Skeletal muscle cell (primary cell): ENCODE results near the gene ZNF534.
"Not testable (repeated sequence)": the region's sequence is repeated elsewhere in the genome, so short reads cannot be mapped to it uniquely, and the experiment has no call there.

ENCODE experiments used
- DNase-seq: peaks from one replicate; pipeline ENCODE4 v3.0.0-alpha.2; 2010; ENCODE audit warnings: low read depth
- H3K4me3 ChIP-seq: 2 replicates; pipeline ENCODE4 v1.5.1; 2011; ENCODE audit warnings: low read depth, mild to moderate bottlenecking, control low read depth, low read length, moderate library complexity

The ZNF534 gene

DNA sequence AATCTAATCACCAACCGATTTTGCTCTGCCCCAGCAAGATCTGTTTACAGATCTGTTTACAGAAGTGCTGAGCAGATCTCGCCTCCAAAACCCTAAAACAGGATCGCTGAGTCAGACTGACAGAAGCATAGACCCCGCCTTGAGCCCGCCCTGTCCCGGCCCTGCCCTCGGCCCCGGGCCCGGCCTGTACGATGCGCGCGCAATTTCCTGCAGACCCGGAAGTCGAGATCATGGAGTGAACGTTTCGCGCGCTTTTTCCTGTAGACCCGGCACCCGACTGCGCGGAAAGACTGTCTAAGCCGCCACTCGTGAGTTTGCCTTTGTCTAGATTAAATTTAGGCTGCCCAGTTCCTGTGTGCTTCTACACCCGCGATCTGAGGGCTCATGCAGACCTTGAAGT lies at the start of gene ZNF534:
Gene ZNF534 (plus strand): TSS at position 212 of the 400 bp plus-strand sequence. CDS start 2,327 bp downstream, outside the sequence.
- no peak for DNase-seq
- H3K4me3 ChIP-seq: no peak within 1 kb of the TSS

DNA sequence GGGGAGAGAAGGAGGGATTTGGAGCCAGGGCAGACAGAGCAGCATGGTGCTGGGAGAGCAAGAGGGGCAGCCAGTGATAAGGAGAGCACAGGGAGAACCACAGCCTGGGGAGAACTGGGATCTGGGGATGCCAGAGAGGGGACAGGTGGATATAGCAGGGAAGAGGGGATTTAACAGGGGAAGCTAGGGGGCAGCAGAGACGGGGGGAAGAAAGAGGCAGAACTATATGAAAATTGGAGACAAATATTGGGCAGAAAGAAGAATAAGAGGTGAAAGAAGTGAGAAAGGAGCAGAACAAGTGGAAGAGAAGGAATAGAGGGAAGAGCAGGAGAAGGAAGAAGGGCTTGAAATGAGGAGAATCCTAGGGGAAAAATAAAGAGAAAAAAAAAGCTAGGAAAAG lies 37.8 kb upstream of the ZNF534 start:
- no peak for DNase-seq

DNA sequence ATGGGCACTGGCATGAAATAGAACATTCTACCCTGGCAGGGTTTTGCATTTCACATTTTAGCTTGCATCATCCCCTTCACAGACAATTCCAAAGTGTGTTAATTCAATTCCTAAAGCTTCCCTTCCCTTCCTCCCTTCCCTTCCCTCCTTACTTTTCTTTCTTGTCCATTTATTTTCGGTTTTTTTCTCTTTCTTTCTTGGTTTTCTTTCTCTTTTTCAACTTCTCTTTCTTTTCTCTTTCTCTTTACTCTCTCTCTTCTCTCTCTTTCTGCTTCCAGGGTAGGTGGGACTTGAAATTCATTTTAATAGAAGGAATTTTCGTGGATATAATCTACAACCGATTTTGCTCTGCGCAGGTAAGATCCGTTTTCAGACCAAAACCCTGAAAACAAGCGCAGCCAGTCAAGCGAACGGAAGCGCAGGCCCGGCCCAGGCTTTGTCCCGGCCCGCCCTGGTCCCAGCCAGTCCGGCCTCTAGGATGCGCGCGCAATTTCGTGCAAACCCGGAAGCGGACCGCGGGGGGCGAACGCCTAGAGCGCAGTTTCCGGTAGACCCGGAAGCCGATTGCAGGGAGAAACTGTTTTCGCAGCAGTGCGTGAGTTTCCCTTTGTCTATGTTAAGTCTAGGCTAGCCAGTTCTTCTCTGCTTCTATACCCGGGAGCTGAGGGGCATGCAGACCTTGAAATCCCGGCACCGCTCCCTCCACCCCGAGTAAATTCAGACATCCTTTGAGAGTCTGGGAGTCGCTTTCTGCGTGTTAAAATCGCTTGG lies 31.5 kb upstream of the ZNF534 start, which contains the start of gene ZNF528:
Gene ZNF528 (plus strand): TSS at position 540 of the 771 bp plus-strand sequence. CDS start 4,165 bp downstream, outside the sequence.
- H3K4me3 ChIP-seq: peak within 1 kb of the TSS; percentile 83
- peak; percentile 82 for DNase-seq

More for the DNA sequence above, 37.8 kb upstream of the ZNF534 start:
- no peak overlapping the region for H3K4me3 ChIP-seq

DNA sequence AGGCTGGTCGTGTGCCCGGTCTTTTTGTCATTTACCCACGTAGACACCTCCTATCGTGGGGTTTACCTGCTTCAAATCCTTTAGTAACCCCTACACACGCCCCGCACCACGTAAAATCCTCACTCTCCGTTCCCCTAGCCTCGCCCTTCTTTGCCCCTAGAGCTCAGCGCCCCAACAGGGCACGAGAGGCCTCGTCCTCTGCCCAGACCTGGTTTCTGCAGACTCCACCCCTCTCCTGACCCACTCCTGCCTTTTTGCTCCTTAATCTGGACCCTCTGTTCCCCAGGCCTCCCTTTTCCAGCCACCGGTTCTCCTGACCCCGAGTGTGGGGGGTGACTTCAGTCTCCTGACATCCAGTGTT lies 30.9 kb upstream of the ZNF534 start:
- DNase-seq: no peak
- peak overlapping the region; percentile 83 for H3K4me3 ChIP-seq

DNA sequence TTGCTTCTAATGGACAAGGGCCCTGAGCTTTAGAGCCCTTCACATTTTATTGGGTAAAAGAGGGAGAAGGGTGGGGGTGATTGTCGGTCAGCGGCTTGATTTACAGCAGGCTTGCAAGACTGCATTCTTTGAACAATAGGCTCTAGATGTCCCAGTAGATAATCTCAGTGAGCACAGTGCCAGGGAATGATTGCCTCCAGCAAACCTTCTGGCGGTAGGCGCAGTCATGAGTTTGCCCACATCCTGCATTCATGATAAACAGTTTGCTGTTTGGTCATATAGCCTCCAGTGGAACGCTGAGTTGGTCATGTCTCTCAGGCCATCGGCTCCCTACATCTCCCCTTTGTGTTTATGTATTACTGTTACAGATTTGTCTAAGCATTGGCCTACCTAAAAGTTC lies 18.7 kb upstream of the ZNF534 start:
- no peak for DNase-seq
- no peak overlapping the region for H3K4me3 ChIP-seq

DNA sequence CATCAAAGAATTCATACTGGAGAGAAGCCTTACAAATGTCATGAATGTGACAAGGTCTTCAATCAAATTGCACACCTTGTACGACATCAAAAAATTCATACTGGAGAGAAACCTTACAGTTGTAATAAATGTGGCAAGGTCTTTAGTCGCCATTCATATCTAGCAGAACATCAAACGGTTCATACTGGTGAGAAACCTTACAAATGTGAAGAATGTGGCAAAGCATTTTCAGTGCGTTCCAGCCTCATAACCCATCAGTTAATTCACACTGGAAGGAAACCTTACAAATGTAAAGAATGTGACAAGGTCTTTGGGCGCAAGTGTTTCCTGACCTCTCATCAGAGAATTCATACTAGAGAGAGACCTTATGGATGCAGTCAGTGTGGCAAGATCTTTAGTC lies 13.2 kb upstream of the ZNF534 start:
- no peak for DNase-seq
- no peak overlapping the region for H3K4me3 ChIP-seq

DNA sequence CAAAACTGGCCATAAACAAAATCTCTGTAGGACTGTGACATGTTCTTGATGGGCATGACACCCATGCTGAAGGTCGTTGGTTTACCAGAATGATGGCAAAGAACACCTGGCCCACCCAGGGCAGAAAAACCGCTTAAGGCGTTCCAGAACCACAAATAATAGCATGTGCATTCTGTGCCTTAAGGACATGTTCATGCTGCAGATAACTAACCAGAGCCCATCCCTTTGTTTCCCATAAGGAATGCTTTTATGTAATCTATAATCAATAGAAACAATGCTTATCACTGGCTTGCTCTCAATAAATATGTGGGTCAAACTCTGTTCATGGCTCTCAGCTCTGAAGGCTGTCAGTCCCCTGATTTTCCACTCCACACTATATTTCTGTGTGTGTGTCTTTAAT lies 13.2 kb downstream of the ZNF534 start:
- H3K4me3 ChIP-seq: no peak overlapping the region
- no peak for DNase-seq

DNA sequence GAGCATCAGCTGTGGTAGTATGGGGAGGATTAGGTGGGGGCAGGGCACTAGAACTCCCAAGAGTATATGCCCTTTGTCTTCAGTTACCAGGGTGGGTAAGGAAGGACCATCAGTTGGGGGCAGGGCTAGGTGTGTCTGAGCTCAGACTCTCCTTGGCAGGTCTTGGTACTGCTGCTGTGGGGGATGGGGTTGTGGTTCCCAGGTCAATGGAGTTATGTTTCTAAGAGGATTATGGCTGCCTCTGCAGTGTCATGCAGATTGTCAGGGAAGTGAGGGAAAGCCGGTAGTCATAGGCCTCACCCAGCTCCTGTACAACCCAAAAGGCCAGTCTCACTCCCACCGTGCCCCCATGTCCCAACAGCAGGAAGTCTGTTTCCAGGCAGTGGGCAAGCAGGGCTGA lies 15.6 kb downstream of the ZNF534 start:
- no peak overlapping the region for H3K4me3 ChIP-seq
- DNase-seq: no peak

DNA sequence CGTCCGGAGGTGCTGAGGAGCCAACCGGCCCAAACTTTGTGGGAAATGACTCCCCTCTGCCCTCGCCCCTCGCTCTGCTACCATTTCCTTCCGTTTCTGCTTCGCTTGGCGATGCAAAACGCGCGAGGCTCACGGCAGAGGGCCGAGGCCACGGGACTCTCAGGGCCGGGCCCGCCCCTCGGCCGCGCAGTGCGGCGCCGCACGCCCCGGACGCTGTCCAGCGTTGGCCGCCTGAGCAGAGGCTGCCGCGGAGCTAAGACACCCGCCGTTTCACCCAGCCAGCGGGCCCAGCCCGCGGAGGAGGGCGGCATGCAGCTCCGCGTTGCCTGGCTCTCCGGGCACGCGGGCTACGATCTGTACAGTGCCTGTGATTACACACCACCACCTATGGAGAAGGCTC lies 22.3 kb downstream of the ZNF534 start:
- DNase-seq: no peak
- no peak overlapping the region for H3K4me3 ChIP-seq

DNA sequence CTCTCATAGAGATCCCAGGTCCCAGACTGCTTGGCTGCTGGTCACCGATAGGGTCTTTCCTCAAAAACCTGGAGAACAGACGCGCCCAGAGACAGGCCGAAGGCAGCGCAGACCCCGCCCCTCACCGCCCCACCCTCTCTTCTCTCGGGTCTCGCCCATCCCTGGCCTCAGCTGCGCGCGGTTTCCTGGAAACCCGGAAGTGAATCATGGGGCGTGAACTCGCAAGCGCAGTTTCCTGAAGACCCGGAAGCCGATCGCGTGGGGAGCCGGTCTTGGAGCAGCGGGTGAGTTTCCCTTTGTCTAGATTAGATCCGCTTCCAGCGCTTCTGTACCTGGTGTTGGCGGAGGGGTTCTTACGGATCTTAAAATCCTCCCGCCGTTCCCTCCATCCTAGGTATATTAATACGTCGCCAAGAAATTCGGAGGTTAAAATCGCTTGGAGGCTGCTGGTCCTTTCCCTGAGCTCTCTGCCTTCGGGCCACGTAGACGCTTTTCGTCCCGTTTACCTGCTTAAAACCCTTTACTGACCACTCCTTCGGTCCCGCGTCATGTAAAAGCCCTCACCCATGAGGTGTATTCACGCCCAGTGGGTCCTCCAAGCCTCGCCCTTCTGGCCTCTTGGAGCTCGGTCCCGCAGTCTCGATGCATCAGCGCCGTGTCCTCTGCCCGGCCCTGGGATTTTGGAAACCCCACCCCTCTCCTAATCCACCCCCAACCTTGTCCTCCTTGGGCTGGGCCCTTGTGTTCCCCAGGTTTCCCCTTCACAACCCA lies 24.6 kb downstream of the ZNF534 start, which contains the start of gene ZNF578:
Gene ZNF578 (plus strand): TSS at position 230 of the 771 bp plus-strand sequence. CDS start 48,293 bp downstream, outside the sequence.
- H3K4me3 ChIP-seq: peak within 1 kb of the TSS; percentile 73
- DNase-seq: peak; percentile 66

DNA sequence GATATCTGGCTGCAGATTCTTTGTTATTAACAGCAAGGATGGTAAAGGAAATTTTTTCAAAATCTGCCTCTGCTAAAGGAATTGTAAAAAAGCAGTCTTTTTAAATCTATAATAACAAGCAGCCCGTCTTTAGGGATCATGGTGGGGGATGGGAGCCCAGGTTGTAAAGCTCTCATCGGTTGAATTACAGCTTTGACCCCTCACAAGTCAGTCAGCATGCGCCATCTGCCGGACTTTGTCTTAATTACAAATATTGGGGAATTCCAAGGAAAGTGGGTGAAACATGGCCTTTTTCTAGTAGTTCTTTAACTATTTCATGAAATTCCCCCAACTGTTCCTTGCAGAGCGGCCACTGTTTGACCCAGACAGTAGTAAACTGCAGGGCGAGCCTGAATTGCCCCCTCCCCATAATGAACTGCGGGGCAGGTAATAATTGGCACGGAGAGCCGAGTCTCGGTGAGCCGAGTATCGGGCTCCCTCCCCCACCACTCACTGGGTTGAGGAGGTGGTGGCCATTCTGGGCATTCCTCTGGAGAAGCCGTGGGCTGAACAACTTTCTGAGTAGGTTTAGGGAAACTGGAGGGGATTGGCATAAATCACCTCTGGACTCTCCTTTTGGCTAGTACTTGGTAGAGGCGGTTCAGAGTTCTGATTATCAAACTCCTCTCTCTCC lies 36.0 kb downstream of the ZNF534 start:
- DNase-seq: no peak
- no peak overlapping the region for H3K4me3 ChIP-seq

DNA sequence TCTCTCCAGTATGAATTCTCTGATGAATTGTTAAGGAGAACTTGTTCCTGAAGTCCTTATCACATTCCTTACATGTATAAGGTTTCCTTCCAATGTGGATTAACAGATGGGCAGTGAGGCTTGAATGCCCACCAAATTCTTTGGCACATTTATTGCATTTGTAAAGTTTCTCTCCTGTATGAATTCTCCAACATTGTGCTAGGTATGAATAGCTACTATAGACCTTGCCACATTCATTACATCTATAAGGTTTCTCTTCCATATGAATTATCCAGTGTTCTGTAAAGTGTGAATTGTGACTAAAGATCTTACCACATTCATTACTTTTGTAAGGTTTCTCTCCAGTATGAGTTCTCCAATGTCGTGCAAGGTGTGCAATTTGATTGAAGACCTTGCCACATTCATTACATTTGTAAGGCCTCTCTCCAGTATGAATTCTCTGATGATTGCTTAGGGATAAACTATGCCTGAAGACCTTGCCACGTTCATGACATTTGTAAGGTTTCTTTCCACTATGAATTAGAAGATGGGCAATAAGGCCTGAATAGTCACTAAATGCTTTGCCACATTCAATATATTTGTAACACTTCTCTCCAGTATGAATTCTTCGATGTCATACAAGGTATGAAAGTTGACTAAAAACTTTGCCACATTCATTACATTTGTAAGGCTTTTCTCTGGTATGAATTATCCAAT lies 44.9 kb downstream of the ZNF534 start:
- no peak for DNase-seq
- no peak overlapping the region for H3K4me3 ChIP-seq

DNA sequence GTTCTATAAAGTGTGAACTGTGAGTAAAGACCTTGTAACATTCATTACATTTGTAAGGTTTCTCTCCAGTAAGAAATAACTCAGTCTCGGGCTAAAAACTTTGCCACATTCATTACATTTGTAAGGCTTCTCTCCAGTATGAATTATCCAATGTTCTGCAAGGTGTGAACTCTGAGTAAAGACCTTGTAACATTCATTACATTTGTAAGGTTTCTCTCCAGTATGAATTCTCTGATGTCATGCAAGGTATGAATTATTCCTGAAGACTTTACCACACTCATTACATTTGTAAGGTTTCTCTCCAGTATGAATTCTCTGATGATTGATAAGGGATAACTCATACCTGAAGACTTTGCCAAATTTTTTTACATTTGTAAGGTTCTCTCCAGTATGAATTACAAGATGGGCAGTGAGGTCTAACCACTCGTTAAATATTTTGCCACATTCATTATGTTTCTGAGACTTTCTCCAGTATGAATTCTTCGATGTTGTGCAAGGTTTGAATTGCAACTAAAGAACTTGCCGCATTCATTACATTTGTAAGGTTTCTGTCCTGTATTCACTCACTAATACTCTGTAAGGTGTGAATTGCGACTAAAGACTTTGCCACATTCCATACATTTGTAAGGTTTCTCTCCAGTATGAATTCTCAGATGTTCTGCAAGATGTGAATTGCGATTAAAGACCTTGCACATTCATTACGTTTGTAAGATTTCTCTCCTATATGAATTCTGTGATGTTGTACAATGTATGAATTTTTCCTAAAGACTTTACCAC lies 45.6 kb downstream of the ZNF534 start:
- no peak overlapping the region for H3K4me3 ChIP-seq
- no peak for DNase-seq

DNA sequence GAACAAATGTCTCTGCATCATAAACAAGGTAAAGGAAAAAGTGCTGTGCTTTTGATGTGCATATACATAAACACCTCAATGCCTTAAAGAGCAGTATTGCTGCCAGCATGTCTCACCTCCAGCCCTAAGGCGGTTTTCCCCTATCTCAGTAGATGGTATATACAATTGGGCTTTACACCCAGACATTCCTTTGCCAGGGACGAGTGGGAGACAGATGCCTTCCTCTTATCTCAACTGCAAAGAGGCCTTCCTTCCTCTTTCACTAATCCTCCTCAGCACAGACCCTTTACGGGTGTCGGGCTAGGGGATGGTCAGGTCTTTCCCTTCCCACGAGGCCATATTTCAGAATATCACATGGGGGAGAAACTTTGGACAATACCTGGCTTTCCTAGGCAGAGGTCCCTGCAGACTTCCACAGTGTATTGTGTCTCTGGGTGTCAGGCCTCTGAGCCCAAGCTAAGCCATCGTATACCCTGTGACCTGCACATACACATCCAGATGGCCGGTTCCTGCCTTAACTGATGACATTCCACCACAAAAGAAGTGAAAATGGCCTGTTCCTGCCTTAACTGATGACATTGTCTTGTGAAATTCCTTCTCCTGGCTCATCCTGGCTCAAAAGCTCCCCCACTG lies 55.3 kb downstream of the ZNF534 start:
- H3K4me3 ChIP-seq, DNase-seq: not testable (repeated sequence)

DNA sequence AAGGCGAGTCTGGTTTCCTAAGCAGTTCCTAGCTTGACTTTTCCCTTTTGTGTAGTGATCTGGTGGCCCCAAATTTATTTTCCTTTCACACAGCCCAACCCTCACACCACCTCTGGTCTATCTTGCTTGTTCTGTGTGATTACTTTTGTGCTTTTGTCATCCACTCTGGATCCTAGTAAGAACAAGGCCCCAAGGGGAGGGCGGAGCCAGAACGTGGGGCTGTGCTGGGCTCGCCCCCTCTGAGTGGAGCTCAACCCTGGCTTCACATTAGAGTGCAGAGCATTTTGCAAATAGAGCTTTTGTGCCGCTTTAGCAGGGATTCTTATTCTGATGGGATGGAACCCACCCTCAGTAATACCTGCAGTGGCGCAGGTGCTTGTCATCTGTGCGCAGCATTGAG lies 56.1 kb downstream of the ZNF534 start:
- DNase-seq, H3K4me3 ChIP-seq: not testable (repeated sequence)

DNA sequence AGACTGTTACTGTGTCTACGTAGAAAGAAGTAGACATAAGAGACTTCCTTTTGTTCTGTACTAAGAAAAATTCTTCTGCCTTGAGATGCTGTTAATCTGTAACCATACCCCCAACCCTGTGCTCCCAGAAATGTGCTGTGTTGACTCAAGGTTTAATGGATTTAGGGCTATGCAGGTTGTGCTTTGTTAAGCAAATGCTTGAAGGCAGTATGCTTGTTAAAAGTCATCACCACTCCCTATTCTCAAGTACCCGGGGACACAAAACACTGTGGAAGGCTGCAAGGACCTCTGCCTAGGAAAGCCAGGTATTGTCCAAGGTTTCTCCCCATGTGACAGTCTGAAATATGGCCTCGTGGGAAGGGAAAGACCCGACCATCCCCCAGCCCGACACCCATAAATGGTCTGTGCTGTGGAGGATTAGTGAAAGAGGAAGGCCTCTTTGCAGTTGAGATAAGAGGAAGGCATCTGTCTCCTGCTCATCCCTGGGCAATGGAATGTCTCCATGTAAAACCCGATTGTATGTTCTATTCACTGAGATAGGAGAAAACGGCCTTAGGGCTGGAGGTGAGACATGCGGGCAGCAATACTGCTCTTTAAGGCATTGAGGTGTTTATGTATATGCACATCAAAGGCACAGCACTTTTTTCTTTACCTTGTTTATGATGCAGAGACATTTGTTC lies 56.8 kb downstream of the ZNF534 start:
- not testable (repeated sequence) for H3K4me3 ChIP-seq, DNase-seq

DNA sequence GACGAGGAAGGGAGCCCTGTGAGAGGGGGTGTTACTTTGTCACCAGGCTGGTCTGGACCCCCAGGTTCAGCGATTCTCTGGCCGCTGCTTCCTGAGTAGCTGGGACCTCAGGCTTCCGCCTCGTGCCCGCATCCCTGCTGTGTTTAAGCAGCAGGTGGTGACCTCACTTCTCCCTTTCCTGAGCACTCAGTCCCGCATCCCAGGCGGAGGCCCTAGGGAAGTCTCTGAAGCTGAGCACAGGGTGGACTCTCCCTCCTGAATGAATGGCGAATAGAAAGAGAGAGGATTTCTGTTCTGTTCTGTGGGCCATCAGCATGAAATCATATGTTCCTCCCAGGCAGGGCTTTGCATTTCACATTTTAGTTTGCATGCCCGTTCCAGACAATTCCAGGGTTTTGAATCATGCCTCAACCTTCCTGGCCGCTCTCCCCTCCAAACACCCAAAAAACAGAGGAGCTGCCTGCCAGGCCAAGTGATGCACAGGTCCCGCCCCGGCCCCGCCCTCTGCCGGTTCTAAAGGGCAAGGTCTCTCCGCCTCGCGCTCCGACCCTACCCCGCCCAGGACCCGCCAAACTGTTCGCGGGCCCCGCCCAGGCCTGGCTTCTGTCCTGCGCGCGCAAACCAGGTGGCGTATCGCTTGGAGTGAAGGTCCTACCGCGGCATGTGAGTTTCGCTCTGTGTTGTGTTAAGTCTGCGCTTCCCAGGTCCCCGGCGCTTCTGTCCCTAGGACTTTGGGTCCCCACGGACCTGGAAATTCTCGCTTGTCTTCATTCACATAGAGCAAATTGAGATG lies 63.4 kb downstream of the ZNF534 start:
- no peak for DNase-seq
- H3K4me3 ChIP-seq: no peak overlapping the region
